HuH-7.5 (cell line): ENCODE data around the gene TEAD1.
"Not testable (repeated sequence)": the region's sequence is repeated elsewhere in the genome, so short reads cannot be mapped to it uniquely, and the experiment has no call there.

Experiments used
- DNase-seq: peaks from one replicate; pipeline ENCODE4 v3.0.0; 2011; ENCODE audit warnings: low spot score

TEAD1 gene

GRCh38 chr11:12737024-12737423 is 62.8 kb downstream of the TEAD1 start:
- no peak for DNase-seq

- no peak for DNase-seq
Measured at GRCh38 chr11:12741671-12742216, 67.5 kb downstream of the TEAD1 start.

GRCh38 chr11:12743834-12744449 is 69.7 kb downstream of the TEAD1 start:
- DNase-seq: no peak

- no peak for DNase-seq
Measured at GRCh38 chr11:12744826-12745502, 70.7 kb downstream of the TEAD1 start.

GRCh38 chr11:12745787-12746186 is 71.6 kb downstream of the TEAD1 start:
- DNase-seq: no peak

- no peak for DNase-seq
Measured at GRCh38 chr11:12746593-12747097, 72.4 kb downstream of the TEAD1 start.

- no peak for DNase-seq
Measured at GRCh38 chr11:12748561-12748960, 74.3 kb downstream of the TEAD1 start.

GRCh38 chr11:12749442-12749841 is 75.2 kb downstream of the TEAD1 start:
- no peak for DNase-seq

GRCh38 chr11:12750181-12750580 is 76.0 kb downstream of the TEAD1 start:
- DNase-seq: no peak

- no peak for DNase-seq
Measured at GRCh38 chr11:12752868-12753524, 78.8 kb downstream of the TEAD1 start.

- DNase-seq: no peak
Measured at GRCh38 chr11:12754021-12754420, 79.8 kb downstream of the TEAD1 start.

- no peak for DNase-seq
Measured at GRCh38 chr11:12754582-12755234, 80.5 kb downstream of the TEAD1 start.

GRCh38 chr11:12755510-12756453 is 81.6 kb downstream of the TEAD1 start:
- DNase-seq: no peak

- no peak for DNase-seq
Measured at GRCh38 chr11:12756454-12756806, 82.2 kb downstream of the TEAD1 start.

- DNase-seq: no peak
Measured at GRCh38 chr11:12756867-12757266, 82.6 kb downstream of the TEAD1 start.

GRCh38 chr11:12757416-12757815 is 83.2 kb downstream of the TEAD1 start:
- DNase-seq: no peak

GRCh38 chr11:12758117-12758516 is 83.9 kb downstream of the TEAD1 start:
- DNase-seq: not testable (repeated sequence)

GRCh38 chr11:12761029-12761428 is 86.8 kb downstream of the TEAD1 start:
- no peak for DNase-seq

GRCh38 chr11:12762278-12762677 is 88.1 kb downstream of the TEAD1 start:
- DNase-seq: no peak

- DNase-seq: no peak
Measured at GRCh38 chr11:12762696-12763324, 88.6 kb downstream of the TEAD1 start.
